GM19372 (cell line): Measurements from ENCODE around the gene DAB1.

Source experiments
- ATAC-seq: cut with Tn5 transposase; IDR thresholded peaks from one replicate; pipeline ENCODE4 v1.9.1; 2021; ENCODE audit warnings: mild to moderate bottlenecking, low read depth, moderate library complexity; ENCODE audit not compliant: unreplicated experiment

DAB1 gene

DNA sequence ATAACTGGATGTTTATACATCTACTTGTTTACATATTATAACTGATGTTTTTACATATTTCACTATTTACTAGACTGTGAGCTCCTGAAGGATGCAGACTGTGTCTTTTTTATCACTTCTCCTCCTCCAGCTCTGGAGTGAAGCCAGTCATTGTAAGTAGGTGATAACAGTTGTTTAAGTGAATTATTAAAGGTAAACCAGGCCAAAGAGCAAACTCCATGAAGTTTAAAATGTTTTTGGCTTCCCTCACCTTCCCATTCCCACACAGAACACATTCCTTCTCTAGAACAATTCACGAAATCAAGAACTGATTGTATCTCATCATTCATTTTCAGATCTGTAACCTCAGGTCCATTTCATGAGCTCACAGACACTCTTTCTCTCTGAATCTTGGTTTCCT is 98.3 kb downstream of the DAB1 start:
- ATAC-seq: no peak

DNA sequence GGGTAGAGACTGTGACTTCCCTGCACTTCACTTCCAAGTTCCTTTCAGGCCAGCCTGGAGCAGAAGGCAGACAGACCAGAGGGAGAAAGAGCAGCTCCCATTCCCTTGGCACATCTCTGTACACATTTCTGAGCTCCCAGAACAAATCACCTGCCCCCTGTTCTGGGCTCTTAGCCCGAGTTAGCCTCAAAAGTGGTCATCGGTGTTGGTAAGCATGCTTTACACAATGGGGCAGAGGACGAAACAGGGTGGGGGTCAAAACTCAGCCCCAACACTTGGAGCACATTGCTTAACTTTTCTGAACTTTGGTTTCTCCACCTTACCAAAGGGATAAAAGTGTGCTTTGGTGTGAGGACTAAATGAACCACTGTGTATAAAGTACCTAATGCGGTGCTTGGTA is 98.7 kb downstream of the DAB1 start:
- no peak for ATAC-seq

DNA sequence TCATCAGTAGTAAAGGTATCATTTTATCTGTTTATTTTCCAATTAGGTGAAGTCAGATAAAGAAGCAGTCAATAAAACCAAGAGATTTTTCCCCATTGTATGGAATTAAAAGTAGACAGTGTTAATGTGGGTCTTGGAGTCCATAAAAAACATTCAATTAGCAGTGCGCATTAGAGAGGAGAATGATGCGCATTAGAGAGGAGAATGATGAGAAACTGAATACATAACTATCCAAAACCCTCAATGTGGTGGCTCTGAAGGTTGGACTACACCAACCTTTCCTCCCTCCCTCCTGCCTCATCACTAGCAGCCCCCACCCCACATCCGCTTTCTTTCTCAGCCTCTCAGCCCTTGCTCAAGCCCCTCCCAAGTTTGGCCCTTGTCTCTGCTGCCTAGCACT is 99.5 kb downstream of the DAB1 start:
- ATAC-seq: no peak

DNA sequence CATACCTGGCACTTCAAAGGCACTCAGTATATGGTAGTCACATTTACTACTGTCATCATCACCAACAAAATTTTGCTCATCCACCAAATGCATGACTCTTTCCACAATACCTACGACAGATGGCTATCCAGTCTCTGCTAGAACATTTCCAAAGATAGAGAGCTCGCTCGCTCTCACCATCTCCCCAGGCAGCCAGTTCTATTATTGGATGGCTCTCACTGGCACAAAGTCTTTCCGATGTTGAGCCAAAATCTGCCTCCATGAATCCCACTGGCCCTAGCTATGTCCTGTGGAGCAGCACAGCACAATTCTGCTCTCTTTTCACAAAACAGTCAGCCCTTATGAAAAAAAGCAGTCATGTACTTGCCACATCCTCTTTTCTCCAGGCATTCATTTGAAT is 102.1 kb downstream of the DAB1 start:
- no peak for ATAC-seq

DNA sequence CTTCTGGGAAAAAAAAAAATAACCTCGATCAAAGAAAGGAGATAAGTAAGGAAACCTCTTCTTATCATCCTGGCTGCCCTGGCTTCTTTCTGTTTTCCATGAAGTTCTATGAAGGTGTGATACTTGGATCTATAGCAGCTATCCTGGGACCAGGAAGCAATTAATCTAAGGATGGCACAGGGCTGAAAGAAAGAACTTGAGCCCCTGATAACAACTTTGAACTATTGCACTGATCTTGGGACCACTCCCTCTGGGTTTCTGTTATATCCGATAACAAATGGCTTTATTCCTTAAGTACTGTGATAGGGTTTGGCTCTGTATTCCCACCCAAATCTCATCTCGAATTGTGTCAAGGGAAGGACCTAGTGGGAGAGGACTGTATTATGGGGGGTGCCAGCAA is 104.1 kb downstream of the DAB1 start:
- ATAC-seq: no peak

DNA sequence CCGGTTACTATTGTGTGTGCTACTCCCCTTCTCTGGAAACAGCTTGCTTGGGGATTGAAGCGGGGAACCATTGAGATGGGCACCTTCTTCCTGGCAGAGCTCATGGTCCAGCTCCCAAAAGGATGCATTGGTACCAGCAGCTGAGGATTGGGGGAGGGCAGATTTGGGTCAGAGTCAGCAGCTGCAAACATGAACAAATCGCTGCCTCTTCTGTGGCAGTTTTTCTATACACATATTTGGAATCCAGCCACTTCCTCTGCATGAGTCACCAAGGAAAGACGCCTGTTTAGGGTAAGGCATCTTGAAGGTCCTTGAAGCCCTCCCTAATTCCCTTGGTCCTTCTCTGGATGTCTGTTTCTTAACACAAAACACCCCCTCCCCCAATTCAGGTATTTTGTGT is 104.7 kb downstream of the DAB1 start:
- no peak for ATAC-seq

DNA sequence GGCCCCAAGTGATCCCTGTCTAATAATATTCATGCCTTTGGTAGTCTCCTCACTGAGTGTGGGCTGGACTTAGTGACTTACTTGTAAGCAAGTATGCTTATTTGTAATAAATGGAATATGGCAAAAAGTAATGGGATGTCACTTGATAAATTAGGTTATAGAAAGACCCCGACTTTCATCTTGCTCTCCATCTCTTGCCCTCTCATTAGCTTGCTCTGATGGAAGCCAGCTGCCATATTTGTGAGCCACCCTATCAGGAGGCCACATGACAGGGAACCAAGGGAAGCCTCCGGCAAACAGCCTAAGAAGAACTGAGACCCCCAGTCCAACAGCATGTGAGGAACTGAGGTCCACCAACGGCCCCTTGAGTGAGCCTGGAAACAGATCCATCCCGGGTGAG is 107.0 kb downstream of the DAB1 start:
- no peak for ATAC-seq

DNA sequence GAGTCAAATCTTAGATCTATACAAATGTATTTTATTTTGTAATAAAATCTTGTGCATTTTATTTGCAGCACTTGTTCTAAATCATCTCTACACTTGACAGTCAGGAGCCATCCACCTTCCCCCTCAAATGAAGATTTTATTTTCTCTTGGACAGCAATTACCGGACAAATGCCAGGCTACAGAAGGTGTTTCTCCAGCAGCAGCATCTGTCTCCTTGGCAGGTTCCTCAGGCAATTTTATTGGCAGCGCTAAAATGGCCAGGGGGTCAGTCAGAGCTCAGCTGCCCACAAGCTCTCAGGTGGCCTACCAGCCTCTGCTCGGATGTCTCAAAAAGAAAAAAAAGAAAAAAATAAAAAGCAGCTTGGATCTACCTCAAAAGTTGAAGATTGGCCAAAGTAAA is 107.6 kb downstream of the DAB1 start:
- ATAC-seq: no peak

DNA sequence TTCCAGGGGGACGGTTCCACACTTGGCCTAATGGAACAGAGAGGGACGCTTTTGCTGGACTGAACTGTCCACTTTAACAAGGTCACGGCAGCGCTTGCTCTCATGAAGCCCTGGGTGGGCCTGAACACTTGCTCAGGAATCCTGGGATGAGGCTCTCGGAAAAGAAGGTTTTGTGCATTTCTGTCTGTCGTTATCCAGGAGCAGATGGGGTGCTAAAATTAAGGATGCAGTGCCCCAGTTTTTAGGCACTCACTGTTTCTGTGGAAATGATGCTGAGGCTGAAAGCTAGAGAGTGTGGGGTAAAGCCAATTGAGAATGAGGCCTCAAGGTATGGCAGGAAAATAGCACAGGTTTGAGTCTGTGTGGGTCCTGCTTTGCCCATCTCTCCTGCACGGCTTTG is 111.0 kb downstream of the DAB1 start:
- ATAC-seq: no peak

DNA sequence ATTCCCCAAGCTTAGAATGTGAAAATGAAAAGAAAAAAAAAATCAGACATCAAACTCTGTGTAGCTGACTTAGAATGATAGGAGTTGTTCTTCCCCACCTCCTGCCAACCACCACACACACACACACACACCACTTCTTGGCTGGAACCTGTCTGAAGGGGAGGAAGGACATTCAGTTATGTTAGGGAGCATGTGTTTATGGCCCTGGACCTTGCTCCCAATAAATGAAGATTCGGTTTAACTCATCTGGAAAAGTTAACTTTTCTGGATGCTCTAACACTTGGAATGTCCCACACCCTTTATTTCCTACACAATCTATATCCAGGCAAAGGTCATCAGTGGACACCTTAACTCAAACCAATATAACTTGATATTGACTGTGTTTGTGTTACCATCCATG is 112.4 kb downstream of the DAB1 start:
- ATAC-seq: no peak

DNA sequence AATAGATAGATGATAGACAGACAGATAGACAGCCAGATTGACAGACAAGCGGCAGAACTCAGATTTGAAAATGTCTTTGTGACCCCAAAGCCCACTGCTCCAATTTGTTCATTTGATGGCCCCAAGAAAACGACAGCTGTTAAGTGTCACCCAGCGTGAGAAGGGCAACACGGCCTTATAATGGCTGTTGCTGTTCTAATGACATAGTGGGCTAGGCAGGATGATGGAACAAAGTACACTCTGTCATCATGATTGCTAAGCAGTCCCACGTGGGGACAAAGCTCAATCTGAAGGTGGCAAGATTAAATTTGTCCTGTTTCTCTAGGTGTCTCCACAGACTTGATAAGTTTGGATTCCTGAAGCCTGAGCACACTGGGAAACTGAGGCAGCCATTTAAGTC is 112.9 kb downstream of the DAB1 start:
- no peak for ATAC-seq

DNA sequence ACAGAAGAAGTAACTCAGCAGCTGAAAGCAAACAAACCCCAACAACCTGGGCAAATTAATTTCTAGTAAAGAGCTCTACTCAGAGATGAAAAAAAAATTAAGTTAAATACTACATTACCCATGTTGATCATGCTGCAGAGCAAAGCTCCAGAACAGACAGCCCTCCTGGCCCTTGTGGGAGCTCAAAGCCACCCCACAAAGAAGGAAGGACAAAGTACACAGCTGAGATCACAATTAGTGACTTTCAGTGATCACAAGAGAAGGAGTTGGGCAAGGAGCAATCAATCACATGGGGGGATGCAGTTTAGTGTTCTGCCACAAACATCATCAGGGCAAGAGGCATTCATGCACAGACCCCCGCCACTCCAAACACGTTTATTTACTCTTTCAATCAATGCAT is 114.2 kb downstream of the DAB1 start:
- no peak for ATAC-seq

DNA sequence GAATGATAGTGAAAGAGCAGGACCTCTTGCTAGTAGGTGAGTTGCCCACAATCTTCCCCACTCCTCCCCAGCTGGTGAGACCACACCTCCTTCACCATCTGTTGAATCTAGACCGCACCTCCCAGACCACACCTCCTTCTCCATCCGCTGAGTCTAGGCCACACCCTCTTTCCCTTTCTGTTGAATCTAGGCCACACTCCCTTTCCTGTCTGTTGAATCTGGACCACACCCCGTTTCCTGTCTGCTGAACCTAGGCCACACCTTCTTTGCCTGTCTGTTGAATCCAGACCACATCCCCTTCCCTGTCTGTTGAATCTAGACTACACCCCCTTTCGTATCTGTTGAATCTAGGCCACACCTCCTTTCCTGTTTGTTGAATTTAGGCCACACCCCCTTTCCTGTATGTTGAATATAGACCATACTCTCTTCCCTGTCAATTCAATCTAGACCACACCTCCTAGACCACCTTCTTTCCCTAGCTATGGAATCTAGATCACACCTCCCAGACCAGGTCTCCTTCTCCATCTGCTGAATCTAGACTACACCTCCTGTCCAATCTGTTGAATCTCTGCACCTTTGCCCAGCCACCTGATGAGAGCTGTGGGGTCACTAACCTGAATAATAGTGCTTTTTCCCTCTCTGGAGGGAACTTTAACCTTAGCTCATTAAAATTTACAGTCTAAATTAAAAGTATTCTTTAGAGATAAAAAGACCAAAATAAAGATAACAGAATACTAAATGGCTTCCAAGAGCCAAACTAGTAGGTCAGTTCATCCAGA is 116.3 kb downstream of the DAB1 start:
- no peak for ATAC-seq

DNA sequence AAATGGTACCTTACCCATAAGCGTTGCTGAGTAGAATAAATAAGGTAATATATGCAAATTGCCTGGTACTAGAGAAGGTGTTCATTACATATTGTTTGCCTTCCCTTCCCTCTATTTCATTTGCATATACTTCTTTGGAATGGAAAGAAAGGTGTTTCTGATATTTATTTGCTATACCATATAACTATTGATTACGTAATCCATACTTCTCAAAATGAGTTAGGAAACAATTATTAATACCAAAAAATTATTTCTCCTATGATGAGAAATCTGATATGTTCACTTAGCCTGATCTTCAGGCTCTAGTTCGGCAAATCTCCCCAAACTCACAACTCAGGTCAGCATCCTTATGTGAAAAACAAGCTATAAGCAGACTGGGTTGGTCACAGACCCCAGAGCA is 119.3 kb downstream of the DAB1 start:
- no peak for ATAC-seq

DNA sequence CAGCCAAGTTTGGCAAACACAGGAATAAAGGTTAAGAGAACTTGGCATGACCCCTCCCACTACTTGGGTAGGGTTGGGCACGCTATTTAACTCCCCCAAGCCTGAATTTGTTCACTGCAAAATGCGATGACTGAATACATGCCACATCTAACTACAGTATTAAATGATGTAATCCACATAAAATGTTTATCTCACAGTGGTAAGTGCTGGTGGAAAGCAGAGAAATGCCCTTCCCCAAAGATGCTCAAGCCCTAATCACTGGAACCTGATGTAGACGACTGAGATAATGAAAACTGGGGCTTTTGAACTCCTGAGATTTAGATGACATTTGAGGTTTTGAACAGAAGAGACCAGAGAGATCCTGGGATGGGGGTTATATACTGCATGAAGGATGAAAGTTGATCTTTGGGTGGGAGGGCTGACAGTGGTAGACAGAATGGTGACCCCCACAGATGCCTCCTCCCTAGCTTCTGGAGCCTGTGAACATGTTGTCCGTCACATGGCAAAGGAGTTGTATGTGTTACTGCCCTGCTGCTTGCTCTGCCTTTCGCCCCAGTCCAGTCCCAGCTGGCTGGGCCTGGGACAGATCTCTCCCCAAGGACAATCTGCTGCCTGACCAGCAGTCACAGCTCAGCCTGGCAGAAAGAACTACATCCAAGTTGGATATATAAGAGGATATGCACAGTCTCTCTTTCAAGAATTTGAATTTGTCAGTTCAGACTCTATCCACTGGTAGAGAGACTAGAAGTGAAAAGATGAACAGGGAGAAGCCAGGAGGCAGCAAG is 120.9 kb downstream of the DAB1 start:
- ATAC-seq: no peak

DNA sequence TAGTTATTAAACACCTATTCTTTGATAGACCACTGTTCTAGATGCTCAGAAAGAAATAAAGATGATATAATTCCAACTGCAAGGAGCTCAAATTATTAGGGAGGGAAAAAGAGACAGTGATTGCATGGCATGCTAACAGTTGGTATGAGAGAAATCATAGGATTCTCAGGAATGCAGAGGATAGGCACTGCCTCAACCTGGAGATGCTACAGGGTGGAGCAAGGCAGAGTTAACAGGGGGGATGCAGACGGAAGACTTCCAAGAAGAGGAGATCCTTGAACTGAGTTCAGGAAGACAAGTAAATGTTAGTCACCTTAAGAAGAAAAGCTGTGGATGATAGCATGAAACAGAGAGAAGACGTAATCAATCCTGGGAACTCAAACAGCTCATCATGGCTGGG is 123.7 kb downstream of the DAB1 start:
- no peak for ATAC-seq

DNA sequence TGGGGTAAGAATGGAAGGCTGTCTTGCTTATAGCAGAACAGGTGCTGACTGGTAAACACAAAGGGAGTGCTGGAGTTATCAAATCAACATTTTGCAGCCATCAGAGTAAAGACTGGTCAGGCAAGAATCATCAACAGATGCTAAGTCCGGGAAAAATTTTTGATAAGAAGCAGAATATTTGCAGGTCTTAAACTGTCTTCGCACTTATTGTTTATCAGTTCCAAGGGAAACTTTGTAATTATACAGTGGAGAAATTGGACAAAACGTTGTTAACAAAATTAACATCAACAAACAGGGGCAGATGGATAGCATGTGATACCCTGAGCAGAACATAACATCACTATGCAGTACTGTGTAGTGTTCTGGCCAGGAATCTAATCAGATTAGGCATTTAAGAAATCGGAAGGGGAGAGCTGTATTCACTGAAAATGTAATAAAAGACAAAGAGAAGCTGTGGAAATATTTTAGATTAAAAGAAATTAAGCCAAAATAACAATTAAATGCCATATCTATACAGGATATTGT is 127.1 kb downstream of the DAB1 start:
- ATAC-seq: no peak

DNA sequence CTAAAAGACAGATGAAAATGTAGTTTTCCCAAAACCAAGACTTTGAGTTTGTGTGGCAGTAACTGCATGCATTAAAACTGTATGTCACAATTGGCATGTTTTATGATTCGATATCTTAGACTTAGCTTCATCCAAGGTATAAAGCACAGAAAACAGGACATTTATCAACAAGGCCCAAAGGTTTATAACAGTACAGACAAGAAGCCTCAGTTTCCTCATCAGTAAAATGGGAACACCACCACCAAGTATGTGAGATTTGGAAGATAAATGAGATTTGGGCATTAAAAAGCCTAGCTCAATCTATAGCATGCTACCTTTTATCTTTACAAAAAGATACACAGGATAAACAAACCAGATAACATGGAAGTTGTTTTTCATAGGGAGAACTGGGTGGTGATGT is 128.5 kb downstream of the DAB1 start:
- no peak for ATAC-seq

DNA sequence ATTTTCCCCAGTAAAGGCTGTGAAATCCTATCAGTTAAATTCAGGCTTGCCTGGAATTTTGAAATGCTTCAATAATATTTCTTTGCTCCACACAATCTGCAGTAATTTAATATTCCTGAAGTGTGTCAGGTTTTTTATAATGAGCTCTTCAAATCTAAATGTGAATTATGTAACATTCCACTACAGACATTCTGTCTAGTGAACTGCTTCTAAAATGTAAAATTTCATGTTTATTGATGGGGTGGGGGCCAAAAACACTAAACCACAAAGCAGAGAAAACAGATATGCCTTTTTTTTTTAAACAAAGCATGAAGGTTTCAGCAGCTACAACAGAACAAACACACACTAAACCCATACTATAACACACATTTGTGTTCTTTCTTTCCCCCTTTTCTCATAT is 129.7 kb downstream of the DAB1 start:
- no peak for ATAC-seq

DNA sequence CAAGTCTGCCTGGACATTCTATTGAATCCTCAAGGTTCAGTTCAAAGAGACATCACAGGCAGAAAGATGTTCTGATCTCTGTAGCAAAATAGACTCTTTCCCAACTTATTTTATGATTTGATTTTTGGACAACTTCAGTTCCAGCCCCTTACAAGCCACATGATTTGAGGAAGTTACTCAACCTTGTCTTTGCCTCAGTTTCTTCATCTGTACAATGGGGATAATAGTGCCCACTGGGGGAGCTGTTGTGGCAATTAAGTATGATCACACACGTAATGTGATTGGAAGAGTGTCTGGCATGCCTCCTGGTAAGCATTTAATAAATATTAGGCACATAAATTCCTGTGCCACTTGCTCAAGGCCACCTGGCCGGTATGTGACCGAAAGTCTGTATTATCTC is 130.6 kb downstream of the DAB1 start:
- no peak for ATAC-seq

DNA sequence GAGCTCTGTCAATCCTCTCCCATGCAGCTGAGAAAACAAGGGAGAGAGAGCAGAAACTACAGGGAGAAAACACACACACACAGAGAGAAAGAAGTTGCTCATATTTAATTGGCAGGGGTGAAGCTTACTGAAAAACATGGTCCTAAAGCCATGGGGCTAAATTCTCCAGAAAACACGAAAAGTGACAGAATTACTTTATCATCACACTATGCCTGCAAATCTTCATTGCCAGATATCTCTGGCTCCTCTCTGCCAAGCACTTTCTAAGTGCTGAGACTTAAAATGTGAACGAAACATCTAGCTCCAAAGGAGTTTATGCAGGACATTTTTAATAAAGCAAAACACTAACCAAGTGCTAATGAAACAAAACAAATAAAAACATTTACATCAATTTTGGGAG is 134.1 kb downstream of the DAB1 start:
- ATAC-seq: no peak

DNA sequence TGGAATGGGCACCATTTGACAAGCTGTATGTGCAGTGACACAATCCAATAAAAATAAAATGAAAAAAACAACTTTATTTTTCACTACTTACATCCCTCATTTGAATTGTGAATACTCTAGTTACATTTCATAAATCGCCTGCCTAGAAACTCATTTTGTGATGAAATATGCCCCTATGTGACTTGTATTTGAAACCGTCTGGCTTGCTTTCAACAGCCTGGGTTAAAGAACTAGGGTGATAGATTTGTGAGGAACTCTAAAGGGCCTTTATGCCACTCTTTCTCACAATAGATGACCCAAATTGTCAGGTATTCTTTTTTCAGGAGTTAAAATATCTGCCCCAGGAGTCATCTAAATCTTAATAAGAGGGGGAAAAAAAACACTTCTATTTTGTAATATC is 137.9 kb downstream of the DAB1 start:
- ATAC-seq: no peak
